PC-3 (cell line): Measurements from ENCODE around the gene GRWD1.

Experiments used
- EZH2 ChIP-seq: fragments of 300-600 bp; sonication (generic); IDR thresholded peaks from one replicate; pipeline ENCODE4 v1.6.1; 2017; ENCODE audit warnings: antibody characterized with exemption, mild to moderate bottlenecking, low read length; ENCODE audit not compliant: unreplicated experiment
- TF ChIP-seq, protein P1 (sequence below): fragments of 300-600 bp; sonication (generic); conservative IDR thresholded peaks from 2 replicates; pipeline ENCODE4 v1.5.1; 2017; ENCODE audit warnings: antibody characterized with exemption, low read depth, mild to moderate bottlenecking, low read length

DNA sequence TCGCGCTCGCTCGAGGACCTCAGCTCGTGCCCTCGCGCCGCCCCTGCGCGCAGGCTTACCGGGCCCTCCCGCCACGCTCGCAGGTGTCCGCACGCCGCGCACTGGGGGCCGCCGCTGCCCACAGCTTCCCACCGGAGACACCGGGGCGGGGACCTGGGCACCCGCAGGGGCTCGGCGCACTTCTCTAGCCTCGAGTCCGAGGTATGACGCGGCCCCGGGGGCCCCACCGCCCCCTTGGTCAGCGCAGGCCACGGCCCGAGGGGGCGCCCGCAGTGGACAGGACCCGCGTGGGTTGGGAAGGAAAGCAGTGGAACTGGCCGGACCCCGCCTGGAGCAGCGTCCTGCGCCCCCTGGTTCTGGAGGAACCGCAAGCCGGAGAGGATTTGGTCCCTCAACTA is 2.1 kb upstream of the GRWD1 start:
- TF ChIP-seq, protein P1, sequence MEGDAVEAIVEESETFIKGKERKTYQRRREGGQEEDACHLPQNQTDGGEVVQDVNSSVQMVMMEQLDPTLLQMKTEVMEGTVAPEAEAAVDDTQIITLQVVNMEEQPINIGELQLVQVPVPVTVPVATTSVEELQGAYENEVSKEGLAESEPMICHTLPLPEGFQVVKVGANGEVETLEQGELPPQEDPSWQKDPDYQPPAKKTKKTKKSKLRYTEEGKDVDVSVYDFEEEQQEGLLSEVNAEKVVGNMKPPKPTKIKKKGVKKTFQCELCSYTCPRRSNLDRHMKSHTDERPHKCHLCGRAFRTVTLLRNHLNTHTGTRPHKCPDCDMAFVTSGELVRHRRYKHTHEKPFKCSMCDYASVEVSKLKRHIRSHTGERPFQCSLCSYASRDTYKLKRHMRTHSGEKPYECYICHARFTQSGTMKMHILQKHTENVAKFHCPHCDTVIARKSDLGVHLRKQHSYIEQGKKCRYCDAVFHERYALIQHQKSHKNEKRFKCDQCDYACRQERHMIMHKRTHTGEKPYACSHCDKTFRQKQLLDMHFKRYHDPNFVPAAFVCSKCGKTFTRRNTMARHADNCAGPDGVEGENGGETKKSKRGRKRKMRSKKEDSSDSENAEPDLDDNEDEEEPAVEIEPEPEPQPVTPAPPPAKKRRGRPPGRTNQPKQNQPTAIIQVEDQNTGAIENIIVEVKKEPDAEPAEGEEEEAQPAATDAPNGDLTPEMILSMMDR, result no peak
- TF ChIP-seq EZH2, result no peak
